ENCODE data around the gene TBC1D23. TPM values are rescaled to one million over a fixed set of nuclear protein-coding genes. Genes with fewer than 3 reads are reported as not detected.

TBC1D23 gene
- total and polyA plus RNA-seq, 2 experiments from 2014 or later: 22.4 to 34.4 TPM

DNA sequence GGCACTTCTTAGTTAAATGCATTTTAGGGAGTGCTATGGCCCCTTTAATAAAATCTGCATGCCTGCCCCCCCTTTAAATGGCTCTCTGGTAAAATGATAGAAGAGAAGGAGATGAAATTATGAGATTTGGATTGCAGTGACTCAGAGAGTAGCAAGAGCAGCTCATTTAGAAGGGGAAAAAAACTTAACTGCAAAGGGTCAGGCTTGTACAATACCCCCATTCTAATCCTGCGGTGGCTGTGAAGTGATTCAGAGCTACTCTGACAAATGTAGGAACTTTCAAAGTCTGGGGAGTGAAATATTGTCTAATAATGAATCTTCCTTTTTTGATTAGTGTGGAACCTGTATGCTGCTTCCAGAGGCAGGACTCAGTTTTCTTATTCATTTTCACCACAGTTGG is 44.1 kb upstream of the TBC1D23 start:
- Histone ChIP-seq H3K4me2 (no peak overlapping the region), H3K36me3 (ENCODE audit: insufficient read depth) (no peaks in the 10 kb centered on the region; the same call in 1 of the 2 replicates), H2AFZ (peak overlapping the region; percentile 57; the same call in 1 of the 2 replicates), H3K9me2 (ENCODE audit: insufficient read depth) (no peaks in the 10 kb centered on the region), H3K27ac (ENCODE audit: low read depth) (no peak overlapping the region), H3K4me1 (ENCODE audit: insufficient read depth) (peaks cover 3% of the 10 kb centered on the region), H3F3A (replicated peaks; ENCODE audit: low read depth) (0 out of 2 replicates have a peak, but pooled peaks cover 2% of the 10 kb centered on the region), H4K20me1 (replicated peaks; ENCODE audit: insufficient read depth) (no peaks in the 10 kb centered on the region), H3K4me3 (no peak overlapping the region), H3K79me2 (replicated peaks; ENCODE audit: insufficient read depth) (no peaks in the 10 kb centered on the region), H3K27me3 (ENCODE audit: insufficient read depth) (no peaks in the 10 kb centered on the region)
- no peak for DNase-seq (ENCODE audit: low spot score)
- TF ChIP-seq POLR2AphosphoS5 (IDR thresholded peaks at IDR 0.05; ENCODE audit: low read depth) (no peak), STAT1 (IDR thresholded peaks at IDR 0.05; ENCODE audit: unreplicated experiment) (no peak), JUNB (IDR thresholded peaks at IDR 0.05; ENCODE audit: unreplicated experiment) (no peak), ZNF331 (CRISPR knock-in tag; IDR thresholded peaks at IDR 0.05; ENCODE audit: low read depth) (no peak), CREB1 (CRISPR knock-in tag; IDR thresholded peaks at IDR 0.05; ENCODE audit: low read depth) (no peak), EZH2 (IDR thresholded peaks at IDR 0.05; ENCODE audit: low read depth, unreplicated experiment) (no peak), ZNF114 (CRISPR knock-in tag; IDR thresholded peaks at IDR 0.05) (no peak), NANOG (IDR thresholded peaks at IDR 0.05; ENCODE audit: borderline replicate concordance) (no peak), EZH2phosphoT487 (IDR thresholded peaks at IDR 0.05; ENCODE audit: unreplicated experiment) (no peak), CTCF (conservative IDR thresholded peaks at IDR 0.05; ENCODE audit: low read depth in 2 of 2) (no peak)
- TF ChIP-seq, protein P1, sequence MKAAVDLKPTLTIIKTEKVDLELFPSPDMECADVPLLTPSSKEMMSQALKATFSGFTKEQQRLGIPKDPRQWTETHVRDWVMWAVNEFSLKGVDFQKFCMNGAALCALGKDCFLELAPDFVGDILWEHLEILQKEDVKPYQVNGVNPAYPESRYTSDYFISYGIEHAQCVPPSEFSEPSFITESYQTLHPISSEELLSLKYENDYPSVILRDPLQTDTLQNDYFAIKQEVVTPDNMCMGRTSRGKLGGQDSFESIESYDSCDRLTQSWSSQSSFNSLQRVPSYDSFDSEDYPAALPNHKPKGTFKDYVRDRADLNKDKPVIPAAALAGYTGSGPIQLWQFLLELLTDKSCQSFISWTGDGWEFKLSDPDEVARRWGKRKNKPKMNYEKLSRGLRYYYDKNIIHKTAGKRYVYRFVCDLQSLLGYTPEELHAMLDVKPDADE (IDR thresholded peaks at IDR 0.05): no peak
- TF ChIP-seq, protein P2, sequence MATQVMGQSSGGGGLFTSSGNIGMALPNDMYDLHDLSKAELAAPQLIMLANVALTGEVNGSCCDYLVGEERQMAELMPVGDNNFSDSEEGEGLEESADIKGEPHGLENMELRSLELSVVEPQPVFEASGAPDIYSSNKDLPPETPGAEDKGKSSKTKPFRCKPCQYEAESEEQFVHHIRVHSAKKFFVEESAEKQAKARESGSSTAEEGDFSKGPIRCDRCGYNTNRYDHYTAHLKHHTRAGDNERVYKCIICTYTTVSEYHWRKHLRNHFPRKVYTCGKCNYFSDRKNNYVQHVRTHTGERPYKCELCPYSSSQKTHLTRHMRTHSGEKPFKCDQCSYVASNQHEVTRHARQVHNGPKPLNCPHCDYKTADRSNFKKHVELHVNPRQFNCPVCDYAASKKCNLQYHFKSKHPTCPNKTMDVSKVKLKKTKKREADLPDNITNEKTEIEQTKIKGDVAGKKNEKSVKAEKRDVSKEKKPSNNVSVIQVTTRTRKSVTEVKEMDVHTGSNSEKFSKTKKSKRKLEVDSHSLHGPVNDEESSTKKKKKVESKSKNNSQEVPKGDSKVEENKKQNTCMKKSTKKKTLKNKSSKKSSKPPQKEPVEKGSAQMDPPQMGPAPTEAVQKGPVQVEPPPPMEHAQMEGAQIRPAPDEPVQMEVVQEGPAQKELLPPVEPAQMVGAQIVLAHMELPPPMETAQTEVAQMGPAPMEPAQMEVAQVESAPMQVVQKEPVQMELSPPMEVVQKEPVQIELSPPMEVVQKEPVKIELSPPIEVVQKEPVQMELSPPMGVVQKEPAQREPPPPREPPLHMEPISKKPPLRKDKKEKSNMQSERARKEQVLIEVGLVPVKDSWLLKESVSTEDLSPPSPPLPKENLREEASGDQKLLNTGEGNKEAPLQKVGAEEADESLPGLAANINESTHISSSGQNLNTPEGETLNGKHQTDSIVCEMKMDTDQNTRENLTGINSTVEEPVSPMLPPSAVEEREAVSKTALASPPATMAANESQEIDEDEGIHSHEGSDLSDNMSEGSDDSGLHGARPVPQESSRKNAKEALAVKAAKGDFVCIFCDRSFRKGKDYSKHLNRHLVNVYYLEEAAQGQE (IDR thresholded peaks at IDR 0.05; ENCODE audit: unreplicated experiment): no peak
- TF ChIP-seq, protein P3, sequence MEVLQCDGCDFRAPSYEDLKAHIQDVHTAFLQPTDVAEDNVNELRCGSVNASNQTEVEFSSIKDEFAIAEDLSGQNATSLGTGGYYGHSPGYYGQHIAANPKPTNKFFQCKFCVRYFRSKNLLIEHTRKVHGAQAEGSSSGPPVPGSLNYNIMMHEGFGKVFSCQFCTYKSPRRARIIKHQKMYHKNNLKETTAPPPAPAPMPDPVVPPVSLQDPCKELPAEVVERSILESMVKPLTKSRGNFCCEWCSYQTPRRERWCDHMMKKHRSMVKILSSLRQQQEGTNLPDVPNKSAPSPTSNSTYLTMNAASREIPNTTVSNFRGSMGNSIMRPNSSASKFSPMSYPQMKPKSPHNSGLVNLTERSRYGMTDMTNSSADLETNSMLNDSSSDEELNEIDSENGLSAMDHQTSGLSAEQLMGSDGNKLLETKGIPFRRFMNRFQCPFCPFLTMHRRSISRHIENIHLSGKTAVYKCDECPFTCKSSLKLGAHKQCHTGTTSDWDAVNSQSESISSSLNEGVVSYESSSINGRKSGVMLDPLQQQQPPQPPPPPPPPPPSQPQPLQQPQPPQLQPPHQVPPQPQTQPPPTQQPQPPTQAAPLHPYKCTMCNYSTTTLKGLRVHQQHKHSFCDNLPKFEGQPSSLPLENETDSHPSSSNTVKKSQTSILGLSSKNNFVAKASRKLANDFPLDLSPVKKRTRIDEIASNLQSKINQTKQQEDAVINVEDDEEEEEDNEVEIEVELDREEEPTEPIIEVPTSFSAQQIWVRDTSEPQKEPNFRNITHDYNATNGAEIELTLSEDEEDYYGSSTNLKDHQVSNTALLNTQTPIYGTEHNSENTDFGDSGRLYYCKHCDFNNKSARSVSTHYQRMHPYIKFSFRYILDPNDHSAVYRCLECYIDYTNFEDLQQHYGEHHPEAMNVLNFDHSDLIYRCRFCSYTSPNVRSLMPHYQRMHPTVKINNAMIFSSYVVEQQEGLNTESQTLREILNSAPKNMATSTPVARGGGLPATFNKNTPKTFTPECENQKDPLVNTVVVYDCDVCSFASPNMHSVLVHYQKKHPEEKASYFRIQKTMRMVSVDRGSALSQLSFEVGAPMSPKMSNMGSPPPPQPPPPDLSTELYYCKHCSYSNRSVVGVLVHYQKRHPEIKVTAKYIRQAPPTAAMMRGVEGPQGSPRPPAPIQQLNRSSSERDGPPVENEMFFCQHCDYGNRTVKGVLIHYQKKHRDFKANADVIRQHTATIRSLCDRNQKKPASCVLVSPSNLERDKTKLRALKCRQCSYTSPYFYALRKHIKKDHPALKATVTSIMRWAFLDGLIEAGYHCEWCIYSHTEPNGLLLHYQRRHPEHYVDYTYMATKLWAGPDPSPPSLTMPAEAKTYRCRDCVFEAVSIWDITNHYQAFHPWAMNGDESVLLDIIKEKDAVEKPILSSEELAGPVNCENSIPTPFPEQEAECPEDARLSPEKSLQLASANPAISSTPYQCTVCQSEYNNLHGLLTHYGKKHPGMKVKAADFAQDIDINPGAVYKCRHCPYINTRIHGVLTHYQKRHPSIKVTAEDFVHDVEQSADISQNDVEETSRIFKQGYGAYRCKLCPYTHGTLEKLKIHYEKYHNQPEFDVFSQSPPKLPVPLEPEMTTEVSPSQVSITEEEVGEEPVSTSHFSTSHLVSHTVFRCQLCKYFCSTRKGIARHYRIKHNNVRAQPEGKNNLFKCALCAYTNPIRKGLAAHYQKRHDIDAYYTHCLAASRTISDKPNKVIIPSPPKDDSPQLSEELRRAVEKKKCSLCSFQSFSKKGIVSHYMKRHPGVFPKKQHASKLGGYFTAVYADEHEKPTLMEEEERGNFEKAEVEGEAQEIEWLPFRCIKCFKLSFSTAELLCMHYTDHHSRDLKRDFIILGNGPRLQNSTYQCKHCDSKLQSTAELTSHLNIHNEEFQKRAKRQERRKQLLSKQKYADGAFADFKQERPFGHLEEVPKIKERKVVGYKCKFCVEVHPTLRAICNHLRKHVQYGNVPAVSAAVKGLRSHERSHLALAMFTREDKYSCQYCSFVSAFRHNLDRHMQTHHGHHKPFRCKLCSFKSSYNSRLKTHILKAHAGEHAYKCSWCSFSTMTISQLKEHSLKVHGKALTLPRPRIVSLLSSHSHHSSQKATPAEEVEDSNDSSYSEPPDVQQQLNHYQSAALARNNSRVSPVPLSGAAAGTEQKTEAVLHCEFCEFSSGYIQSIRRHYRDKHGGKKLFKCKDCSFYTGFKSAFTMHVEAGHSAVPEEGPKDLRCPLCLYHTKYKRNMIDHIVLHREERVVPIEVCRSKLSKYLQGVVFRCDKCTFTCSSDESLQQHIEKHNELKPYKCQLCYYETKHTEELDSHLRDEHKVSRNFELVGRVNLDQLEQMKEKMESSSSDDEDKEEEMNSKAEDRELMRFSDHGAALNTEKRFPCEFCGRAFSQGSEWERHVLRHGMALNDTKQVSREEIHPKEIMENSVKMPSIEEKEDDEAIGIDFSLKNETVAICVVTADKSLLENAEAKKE (CRISPR knock-in tag; IDR thresholded peaks at IDR 0.05): no peak
- Mint-ChIP-seq H3K4me1 (peaks cover 5% of the 10 kb centered on the region), H3K27me3 (ENCODE audit: insufficient read depth, low read depth, poor library complexity) (peaks cover 8% of the 10 kb centered on the region), H3K36me3 (ENCODE audit: low read depth) (peaks cover 14% of the 10 kb centered on the region; the same call in 2 of the 3 replicates), H3K9me3 (peaks cover 21% of the 10 kb centered on the region), H3K27ac (no peak overlapping the region), H3K4me3 (no peak overlapping the region)
- no peak for ATAC-seq

All from GM23338 (cell line).